Stimulated activated CD4-positive, alpha-beta T cell treated with anti-CD3 and anti-CD28 coated beads, Interleukin-4, amount 100 ng/mL, for 48 hours (primary cell): ENCODE measurements around the gene SULT1C3.

Experiments used
- DNase-seq, 2 donors: peaks; one replicate each; pipeline ENCODE4 v3.0.0-alpha.2; 2020; ENCODE audit warnings: low read depth in 2 of 2

Gene SULT1C3

GRCh38 chr2:108301558-108301957 lies 61.8 kb downstream of the SULT1C3 start:
- DNase-seq, result no peak

- no peak for DNase-seq
Observed at GRCh38 chr2:108304975-108305374, 65.2 kb downstream of the SULT1C3 start.

GRCh38 chr2:108305901-108306300 lies 66.1 kb downstream of the SULT1C3 start:
- no peak for DNase-seq

- DNase-seq, result no peak
Observed at GRCh38 chr2:108309903-108310302, 70.1 kb downstream of the SULT1C3 start.
